ENCODE measurements around the gene PITRM1.

DNA sequence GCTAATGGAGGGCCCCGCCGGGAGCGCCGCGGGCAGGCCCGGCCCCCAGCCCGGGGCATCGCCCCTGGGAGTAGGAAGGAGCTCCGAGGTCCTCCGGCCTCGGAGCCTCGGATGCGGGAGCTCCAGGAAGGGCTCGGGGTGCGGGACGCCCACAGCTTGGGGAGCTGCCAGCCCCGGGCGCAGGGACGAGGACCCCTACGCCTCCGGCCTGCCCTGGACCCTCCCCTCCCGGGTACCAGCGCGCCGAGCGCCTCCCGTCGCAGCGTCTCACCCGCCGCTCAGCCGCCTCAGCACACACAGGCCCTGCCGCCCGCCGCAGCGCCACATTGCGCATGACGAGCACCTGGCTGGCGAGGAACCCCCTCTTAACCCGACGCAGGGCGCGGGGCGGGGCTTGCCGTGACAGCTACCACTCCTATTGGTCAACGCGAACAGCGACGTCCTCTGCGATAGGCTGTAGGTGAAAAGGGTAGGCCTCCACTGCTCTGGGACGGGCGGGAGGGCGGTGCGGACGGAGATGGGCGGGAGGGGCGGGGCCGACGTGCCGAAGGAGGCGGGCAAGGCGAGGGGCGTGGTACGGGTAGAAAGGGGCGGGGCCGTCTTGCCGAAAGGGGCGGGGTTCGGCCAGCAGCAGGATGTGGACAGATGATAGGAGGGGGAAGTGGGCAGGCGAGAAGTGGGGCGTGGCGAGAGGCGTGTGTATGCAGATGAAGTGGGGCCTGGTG, at the start of gene PITRM1:
- TF ChIP-seq EZH2 (IDR thresholded peaks at IDR 0.05; ENCODE audit: insufficient read depth, poor library complexity, severe bottlenecking) (no peak), EZH2phosphoT487 (IDR thresholded peaks at IDR 0.05; ENCODE audit: insufficient read depth, low read depth) (no peak)
